CD4-positive, alpha-beta T cell treated with Interleukin-1 beta for 1 hour (primary cell): ENCODE data around the gene PRRC2B.

ENCODE experiments used
- DNase-seq, 2 donors: peaks; one replicate each; pipeline ENCODE4 v3.0.0-alpha.2; 2020 to 2022

The PRRC2B gene

GRCh38 chr9:131410044-131410491 lies 16.2 kb downstream of the PRRC2B start:
- DNase-seq = peak; percentile 24 to 61

GRCh38 chr9:131411719-131412681 lies 18.1 kb downstream of the PRRC2B start:
- DNase-seq = no peak

GRCh38 chr9:131416509-131416908 lies 22.6 kb downstream of the PRRC2B start:
- no peak for DNase-seq

- no peak for DNase-seq
These were observed 23.6 kb downstream of the PRRC2B start for GRCh38 chr9:131417264-131418142.

GRCh38 chr9:131418143-131419025 lies 24.5 kb downstream of the PRRC2B start:
- no peak for DNase-seq

- DNase-seq = no peak
These were observed 25.2 kb downstream of the PRRC2B start for GRCh38 chr9:131419026-131419614.

GRCh38 chr9:131419716-131420115 lies 25.8 kb downstream of the PRRC2B start:
- DNase-seq = no peak

- no peak for DNase-seq
These were observed 27.2 kb downstream of the PRRC2B start for GRCh38 chr9:131420980-131421624.

GRCh38 chr9:131421691-131422090 lies 27.8 kb downstream of the PRRC2B start:
- no peak for DNase-seq

- no peak for DNase-seq
These were observed 28.4 kb downstream of the PRRC2B start for GRCh38 chr9:131422241-131422792.

GRCh38 chr9:131423171-131423581 lies 29.3 kb downstream of the PRRC2B start:
- DNase-seq = peak in 1 of 2 donors; percentile 10

GRCh38 chr9:131426545-131426944 lies 32.7 kb downstream of the PRRC2B start:
- DNase-seq = no peak

- DNase-seq = no peak
These were observed 35.5 kb downstream of the PRRC2B start for GRCh38 chr9:131429121-131430012.

- DNase-seq = no peak
These were observed 38.2 kb downstream of the PRRC2B start for GRCh38 chr9:131432050-131432449.

GRCh38 chr9:131432597-131433301 lies 38.9 kb downstream of the PRRC2B start:
- DNase-seq = no peak

GRCh38 chr9:131433302-131433854 lies 39.5 kb downstream of the PRRC2B start:
- DNase-seq = no peak

- no peak for DNase-seq
These were observed 40.8 kb downstream of the PRRC2B start for GRCh38 chr9:131434673-131435072.

GRCh38 chr9:131436376-131436775 lies 42.5 kb downstream of the PRRC2B start:
- no peak for DNase-seq

GRCh38 chr9:131436865-131437271 lies 43.0 kb downstream of the PRRC2B start:
- DNase-seq = no peak
